Measurements from ENCODE around the gene ZNF80.

Gene ZNF80

GRCh38 chr3:114274929-114275328, 37.6 kb upstream of the ZNF80 start:
- no peaks in the 10 kb centered on the region for H3K4me1 ChIP-seq (ENCODE audit: insufficient read depth, low read length)
- no peak overlapping the region for H2AFZ ChIP-seq (ENCODE audit: low read depth, low read length)
- no peak for ATAC-seq (ENCODE audit: insufficient read depth, low read depth)
- H3K9me3 ChIP-seq (ENCODE audit: insufficient read depth, low read length, severe bottlenecking) = no peaks in the 10 kb centered on the region
- DNase-seq = no peak
- H3K9ac ChIP-seq (ENCODE audit: low read depth, low read length) = no peak overlapping the region
- no peaks in the 10 kb centered on the region for H4K20me1 ChIP-seq (ENCODE audit: insufficient read depth, low read length)
- TF ChIP-seq EZH2 (IDR thresholded peaks at IDR 0.05; ENCODE audit: borderline replicate concordance, low read depth, low read length, severe bottlenecking) = no peak
- TF ChIP-seq CTCF (IDR thresholded peaks at IDR 0.05; ENCODE audit: borderline replicate concordance, extremely low read depth, low read length, poor library complexity, severe bottlenecking) = no peak
- no peak overlapping the region for H3K4me3 ChIP-seq (ENCODE audit: low read depth in 1 of 2, low read length in 2 of 2)
- no peaks in the 10 kb centered on the region for H3K36me3 ChIP-seq (ENCODE audit: insufficient read depth, low read length)
- no peak overlapping the region for H3K4me2 ChIP-seq (ENCODE audit: insufficient read depth, low read length)
- H3K79me2 ChIP-seq (ENCODE audit: insufficient read depth, low read length) = no peaks in the 10 kb centered on the region
- H3K27me3 ChIP-seq (ENCODE audit: insufficient read depth, low read length, poor library complexity) = no peaks in the 10 kb centered on the region
- no peak overlapping the region for H3K27ac ChIP-seq (ENCODE audit: low read length)

DNA sequence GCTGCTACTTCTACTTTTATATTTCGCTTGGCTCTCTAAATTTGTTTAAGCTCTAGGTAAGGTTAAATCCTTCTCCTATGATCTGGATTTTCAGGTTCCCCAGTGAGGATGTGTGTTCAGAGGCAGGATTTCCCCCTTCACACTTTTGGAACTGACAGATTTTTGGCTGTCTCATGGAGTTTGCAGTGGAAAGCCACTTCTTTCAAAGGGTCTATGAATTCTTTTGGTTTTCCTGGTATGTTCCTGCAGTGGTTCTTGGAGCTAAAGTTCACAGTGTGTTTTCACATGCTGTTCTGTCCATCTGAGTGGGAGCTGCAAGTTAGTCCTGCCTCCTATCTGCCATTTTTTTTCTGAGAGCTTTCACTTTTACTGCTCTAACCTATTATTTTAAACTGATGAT, 34.9 kb upstream of the ZNF80 start:
- Histone ChIP-seq H4K20me1 (ENCODE audit: insufficient read depth, low read length) (no peaks in the 10 kb centered on the region), H3K27me3 (ENCODE audit: insufficient read depth, low read length, poor library complexity) (no peaks in the 10 kb centered on the region), H2AFZ (ENCODE audit: low read depth, low read length) (no peak overlapping the region), H3K9ac (ENCODE audit: low read depth, low read length) (no peak overlapping the region), H3K27ac (ENCODE audit: low read length) (no peak overlapping the region), H3K79me2 (ENCODE audit: insufficient read depth, low read length) (no peaks in the 10 kb centered on the region), H3K4me1 (ENCODE audit: insufficient read depth, low read length) (no peaks in the 10 kb centered on the region), H3K36me3 (ENCODE audit: insufficient read depth, low read length) (no peaks in the 10 kb centered on the region), H3K4me3 (ENCODE audit: low read depth in 1 of 2, low read length in 2 of 2) (no peak overlapping the region), H3K4me2 (ENCODE audit: insufficient read depth, low read length) (no peak overlapping the region), H3K9me3 (ENCODE audit: insufficient read depth, low read length, severe bottlenecking) (no peaks in the 10 kb centered on the region)
- no peak for TF ChIP-seq CTCF (IDR thresholded peaks at IDR 0.05; ENCODE audit: borderline replicate concordance, extremely low read depth, low read length, poor library complexity, severe bottlenecking)
- no peak for TF ChIP-seq EZH2 (IDR thresholded peaks at IDR 0.05; ENCODE audit: borderline replicate concordance, low read depth, low read length, severe bottlenecking)
- DNase-seq (no peak), ATAC-seq (ENCODE audit: insufficient read depth, low read depth) (no peak)

- H3K4me3 ChIP-seq (ENCODE audit: low read depth in 1 of 2, low read length in 2 of 2) = no peak overlapping the region
- no peaks in the 10 kb centered on the region for H3K36me3 ChIP-seq (ENCODE audit: insufficient read depth, low read length)
- H3K9ac ChIP-seq (ENCODE audit: low read depth, low read length) = no peak overlapping the region
- H3K27me3 ChIP-seq (ENCODE audit: insufficient read depth, low read length, poor library complexity) = no peaks in the 10 kb centered on the region
- no peak for DNase-seq
- no peak overlapping the region for H3K27ac ChIP-seq (ENCODE audit: low read length)
- no peak overlapping the region for H3K4me2 ChIP-seq (ENCODE audit: insufficient read depth, low read length)
- no peaks in the 10 kb centered on the region for H3K4me1 ChIP-seq (ENCODE audit: insufficient read depth, low read length)
- TF ChIP-seq EZH2 (IDR thresholded peaks at IDR 0.05; ENCODE audit: borderline replicate concordance, low read depth, low read length, severe bottlenecking) (no peak), CTCF (IDR thresholded peaks at IDR 0.05; ENCODE audit: borderline replicate concordance, extremely low read depth, low read length, poor library complexity, severe bottlenecking) (no peak)
- no peaks in the 10 kb centered on the region for H4K20me1 ChIP-seq (ENCODE audit: insufficient read depth, low read length)
- no peak for ATAC-seq (ENCODE audit: insufficient read depth, low read depth)
- H2AFZ ChIP-seq (ENCODE audit: low read depth, low read length) = no peak overlapping the region
- H3K9me3 ChIP-seq (ENCODE audit: insufficient read depth, low read length, severe bottlenecking) = no peaks in the 10 kb centered on the region
- no peaks in the 10 kb centered on the region for H3K79me2 ChIP-seq (ENCODE audit: insufficient read depth, low read length)
These were observed 32.6 kb upstream of the ZNF80 start for GRCh38 chr3:114270019-114270418.

DNA sequence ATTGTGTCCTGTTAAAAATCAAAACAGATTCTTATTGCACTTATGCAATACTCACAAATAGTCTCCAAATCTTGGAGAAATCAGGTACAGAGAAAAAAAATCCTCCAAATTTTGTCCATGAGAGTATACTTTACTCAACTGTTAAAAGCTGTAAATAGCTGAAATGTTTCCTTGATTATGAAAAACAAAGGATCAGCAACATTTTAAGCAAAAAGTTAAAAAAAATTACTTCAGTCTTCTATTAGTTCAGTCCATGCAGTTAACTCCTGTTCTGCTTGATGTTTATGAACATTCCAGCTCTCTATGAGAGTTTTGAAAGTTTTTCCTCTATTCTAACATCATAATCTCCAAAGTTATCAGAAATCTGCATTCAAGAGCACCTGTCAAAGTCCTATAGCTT, 22.8 kb upstream of the ZNF80 start:
- Histone ChIP-seq H2AFZ (ENCODE audit: low read depth, low read length) (no peak overlapping the region), H3K4me2 (ENCODE audit: insufficient read depth, low read length) (no peak overlapping the region), H3K9me3 (ENCODE audit: insufficient read depth, low read length, severe bottlenecking) (peaks cover 6% of the 10 kb centered on the region), H3K9ac (ENCODE audit: low read depth, low read length) (no peak overlapping the region), H4K20me1 (ENCODE audit: insufficient read depth, low read length) (no peaks in the 10 kb centered on the region), H3K36me3 (ENCODE audit: insufficient read depth, low read length) (no peaks in the 10 kb centered on the region), H3K4me1 (ENCODE audit: insufficient read depth, low read length) (no peaks in the 10 kb centered on the region), H3K4me3 (ENCODE audit: low read depth in 1 of 2, low read length in 2 of 2) (no peak overlapping the region), H3K27ac (ENCODE audit: low read length) (no peak overlapping the region), H3K27me3 (ENCODE audit: insufficient read depth, low read length, poor library complexity) (no peaks in the 10 kb centered on the region), H3K79me2 (ENCODE audit: insufficient read depth, low read length) (no peaks in the 10 kb centered on the region)
- ATAC-seq (ENCODE audit: insufficient read depth, low read depth) (no peak), DNase-seq (no peak)
- no peak for TF ChIP-seq EZH2 (IDR thresholded peaks at IDR 0.05; ENCODE audit: borderline replicate concordance, low read depth, low read length, severe bottlenecking)
- no peak for TF ChIP-seq CTCF (IDR thresholded peaks at IDR 0.05; ENCODE audit: borderline replicate concordance, extremely low read depth, low read length, poor library complexity, severe bottlenecking)

Data from DND-41 (cell line).